Effector CD8-positive, alpha-beta T cell (primary cell): Measurements from ENCODE around the gene MTFP1.
"Not testable (repeated sequence)": the region's sequence is repeated elsewhere in the genome, so short reads cannot be mapped to it uniquely, and the experiment has no call there.

Experiments used
- DNase-seq: peaks from one replicate; lab custom pipeline; 2025; lab: John Stamatoyannopoulos, UW

Gene MTFP1

GRCh38 chr22:30455075-30455840 lies 29.7 kb downstream of the MTFP1 start:
- DNase-seq: no peak

GRCh38 chr22:30457981-30458380 lies 32.4 kb downstream of the MTFP1 start:
- no peak for DNase-seq

- DNase-seq: no peak
Measured at GRCh38 chr22:30459181-30460052, 33.8 kb downstream of the MTFP1 start.

GRCh38 chr22:30460147-30460546 lies 34.6 kb downstream of the MTFP1 start:
- no peak for DNase-seq

GRCh38 chr22:30460555-30460954 lies 35.0 kb downstream of the MTFP1 start:
- DNase-seq: not testable (repeated sequence)

GRCh38 chr22:30469165-30469564 lies 43.6 kb downstream of the MTFP1 start:
- DNase-seq: no peak

GRCh38 chr22:30470655-30471054 lies 45.1 kb downstream of the MTFP1 start:
- DNase-seq: no peak

- no peak for DNase-seq
Measured at GRCh38 chr22:30471616-30472318, 46.2 kb downstream of the MTFP1 start, which contains the start of gene SEC14L3. TSS of gene SEC14L3 (minus strand) at chr22:30472017. CDS start at chr22:30471958, 59 bp downstream.

- DNase-seq: no peak
Measured at GRCh38 chr22:30472994-30473720, 47.6 kb downstream of the MTFP1 start.

- DNase-seq: no peak
Measured at GRCh38 chr22:30474121-30474520, 48.6 kb downstream of the MTFP1 start.

GRCh38 chr22:30474683-30475424 lies 49.3 kb downstream of the MTFP1 start:
- no peak for DNase-seq
